Muscle layer of duodenum (tissue), 2 donors: ENCODE data around the gene BFAR.
"Not testable (repeated sequence)": the region's sequence is repeated elsewhere in the genome, so short reads cannot be mapped to it uniquely, and the experiment has no call there.

ENCODE experiments used
- H3K27ac ChIP-seq: one replicate; pipeline ENCODE4 v1.7.0; 2013; ENCODE audit warnings: mild to moderate bottlenecking, low read length
- H3K27me3 ChIP-seq: one replicate; pipeline ENCODE4 v1.7.0; 2013; ENCODE audit warnings: low read depth, mild to moderate bottlenecking, control low read depth, low read length
- H3K36me3 ChIP-seq, 2 donors: one replicate each; pipeline ENCODE4 v1.7.0; 2013; ENCODE audit warnings: low read length in 2 of 2, control low read depth in 1 of 2, mild to moderate bottlenecking in 1 of 2; ENCODE audit not compliant: insufficient read depth in 2 of 2, control insufficient read depth in 1 of 2
- H3K4me1 ChIP-seq, 2 donors: one replicate each; pipeline ENCODE4 v1.7.0; 2013; ENCODE audit warnings: low read length in 2 of 2, mild to moderate bottlenecking in 2 of 2, control low read depth in 1 of 2, moderate library complexity in 1 of 2; ENCODE audit not compliant: insufficient read depth in 2 of 2, control insufficient read depth in 1 of 2
- H3K4me3 ChIP-seq, 2 donors: one replicate each; pipeline ENCODE4 v1.7.0; 2013; ENCODE audit warnings: low read length in 2 of 2, low read depth in 1 of 2, mild to moderate bottlenecking in 1 of 2
- H3K9me3 ChIP-seq, 2 donors: one replicate each; pipeline ENCODE4 v1.7.0; 2013; ENCODE audit warnings: low read length in 2 of 2, control low read depth in 1 of 2, mild to moderate bottlenecking in 1 of 2; ENCODE audit not compliant: control insufficient read depth in 1 of 2
- donor health status: healthy.

BFAR gene

GRCh38 chr16:14702672-14703071 is 69.9 kb downstream of the BFAR start:
- not testable (repeated sequence) for H3K4me1 ChIP-seq, H3K9me3 ChIP-seq, H3K36me3 ChIP-seq, H3K27ac ChIP-seq, H3K27me3 ChIP-seq, H3K4me3 ChIP-seq

- not testable (repeated sequence) for H3K27me3 ChIP-seq, H3K9me3 ChIP-seq
These were observed 70.6 kb downstream of the BFAR start, which contains the start of gene NPIPA3 for GRCh38 chr16:14703156-14704011. Gene NPIPA3, plus strand, starts transcription at chr16:14703411. Its CDS starts 5,533 bp downstream, at chr16:14708944.

More at GRCh38 chr16:14703156-14704011, 70.6 kb downstream of the BFAR start, which contains the start of gene NPIPA3:
- H3K4me3 ChIP-seq, H3K4me1 ChIP-seq, H3K27ac ChIP-seq, H3K36me3 ChIP-seq: not testable (repeated sequence)
